Heart left ventricle (tissue), 16 donors: ENCODE measurements around the gene NAPSA. TPM values are rescaled to one million over a fixed set of nuclear protein-coding genes. Genes with fewer than 3 reads are reported as not detected.
A peak's percentile ranks its signal among the peaks of the same experiment; 100 is the strongest.

ENCODE experiments used
- ATAC-seq, 4 donors: fragments of 200-7000 bp; cut with Tn5 transposase; one replicate each; pipeline ENCODE4 v1.9.1; 2020 to 2022; ENCODE audit warnings: moderate library complexity in 4 of 4, mild to moderate bottlenecking in 3 of 4, moderate number of reproducible peaks in 1 of 4
- DNase-seq, 5 donors: peaks; one replicate each; pipeline ENCODE4 v3.0.0-alpha.2; 2020
- H3K27ac ChIP-seq, 12 donors: fragments of 200-600 bp; sonication (generic) in 4 of 12; one replicate each; pipeline versions ENCODE4 v1.5.0 to v1.8.0; 2016 to 2022; ENCODE audit warnings: mild to moderate bottlenecking in 2 of 12
- H3K27me3 ChIP-seq, 9 donors: fragments of 200-600 bp; sonication (generic) in 2 of 9; one replicate each; pipeline versions ENCODE4 v1.5.1 to v1.8.0; 2016 to 2022; ENCODE audit warnings: mild to moderate bottlenecking in 3 of 9
- H3K36me3 ChIP-seq, 9 donors: fragments of 200-600 bp; sonication (generic) in 2 of 9; one replicate each; pipeline versions ENCODE4 v1.5.0 to v1.8.0; 2018 to 2022; ENCODE audit warnings: mild to moderate bottlenecking in 2 of 9
- H3K4me1 ChIP-seq, 12 donors: fragments of 200-600 bp; sonication (generic) in 4 of 12; one replicate each; pipeline versions ENCODE4 v1.5.0 to v1.8.0; 2016 to 2022; ENCODE audit warnings: mild to moderate bottlenecking in 3 of 12
- H3K4me3 ChIP-seq, 12 donors: fragments of 200-600 bp; sonication (generic) in 4 of 12; one replicate each; pipeline versions ENCODE4 v1.5.0 to v1.8.0; 2017 to 2022; ENCODE audit warnings: mild to moderate bottlenecking in 9 of 12, moderate library complexity in 4 of 12
- H3K9me3 ChIP-seq, 12 donors: fragments of 200-600 bp; sonication (generic) in 4 of 12; one replicate each; pipeline versions ENCODE4 v1.5.0 to v1.8.0; 2016 to 2022; ENCODE audit warnings: mild to moderate bottlenecking in 1 of 12
- CTCF ChIP-seq, 12 donors: fragments of 200-600 bp; sonication (generic) in 4 of 12; IDR thresholded peaks; one replicate each; pipeline versions ENCODE4 v1.5.0 to v1.8.0; 2018 to 2022; ENCODE audit warnings: antibody characterized with exemption in 12 of 12, mild to moderate bottlenecking in 5 of 12
- POLR2A ChIP-seq, 2 donors: fragments of 450-650 bp; IDR thresholded peaks; one replicate each; pipeline ENCODE4 v1.6.1; 2017; ENCODE audit warnings: antibody characterized with exemption in 2 of 2, mild to moderate bottlenecking in 2 of 2, moderate library complexity in 2 of 2
- WGBS, 4 donors: extraction: QIAGEN DNeasy Blood & Tissue Kit in 2 of 4; methylation state at CpG; one replicate each; pipeline versions ENCODE4 v1.1.5 to v1.1.7; 2013 to 2018; 5-methylcytosine and 5-hydroxymethylcytosine counted together
- intact Hi-C, 10 donors: fragments of 100-400 bp; cut with DNase I; formaldehyde crosslinking; loops; one replicate each; pipeline versions ENCODE4 v1.11.1 to v1.14.2; 2022
- polyA plus RNA-seq, 2 donors: library from polyadenylated mRNA; stranded (reverse); fragments of 200-250 nt; gene quantifications; one replicate each; pipeline ENCODE4 v1.2.3, GENCODE V29; 2013
- total RNA-seq, 9 donors: library from RNA; depleted of rRNA in 2 of 9; stranded (reverse); fragments of >200 nt in 2 of 9; fragmentation: NEBNext Ultra II Directional in 3 of 9; extraction: Animal tissue kit (Norgen Biotek cat#: 25700) in 3 of 9; gene quantifications; one replicate each; pipeline versions ENCODE4 v1.1.0 to v1.2.4, GENCODE V29; 2016 to 2023
- donor health status: ischemic (EF 13 %, LVEDD 7.1; RV severe dilation, severe dysfunction).
- donor health status: healthy with polysubstance abuse.
- donor health status: DM: no; HTN: yes; CAD: no.
- donor health status: DM: no; HTN: no; CAD: no.
- donor health status: ischemic (EF 25% LVEDD 6.9; RV normal size, moderate dysfunction).
- donor health status: ischemic (EF 25% LVEDD 5.7; RV mildly dilated, moderate dysfunction).
- donor health status: healthy.
- donor health status: DM: yes; HTN: yes; CAD: no.
- donor health status: ischemic (EF 35%, LVEDD 5.7; RV mildly dilated, moderate dysfunction).
- donor health status: nonischemic (EF 11% LVEDD 7.7; RV severe dilation, severe dysfunction).
- donor health status: DM: yes; HTN: yes; CAD: no.
- donor health status: PGD.
- donor health status: ischemic (EF 29% LVEDD 5.4; RV normal size, mild dysfunction).
- donor health status: nonischemic (EF 23%, LVEDD 6.1; RV moderate dilation, normal function).

The NAPSA gene
- total and polyA plus RNA-seq, 11 donors = 0.28 to 0.89 (median 0.62) TPM; not detected in 5

GRCh38 chr19:50325310-50326100 is 39.9 kb downstream of the NAPSA start:
- Histone ChIP-seq H3K27me3 (peaks cover 2 to 40% (median 16%) of the 10 kb centered on the region in 9 donors), H3K27ac (no peak overlapping the region), H3K4me1 (peaks cover 0 to 35% (median 17%) of the 10 kb centered on the region in 12 donors), H3K9me3 (no peaks in the 10 kb centered on the region), H3K36me3 (no peaks in the 10 kb centered on the region), H3K4me3 (peak overlapping the region in 8 of 12 donors; percentile 1 to 35 (median 17))
- peak; percentile 64 to 79 (median 67) for DNase-seq
- intact Hi-C loops = loop anchor here in 1 of 10 donors (5.0 to 10.0 kb wide), 2 partner anchors 158 to 181 kb away; no protein-coding TSS in a partner anchor
- ATAC-seq = peak in 3 of 4 donors; percentile 5 to 50 (median 40)
- 2 to 8% (median 3%) methylated on average over 5 to 48 of the region's 48 CpGs for WGBS, 4 donors
- TF ChIP-seq POLR2A (IDR thresholded peaks at IDR 0.05) = no peak
- TF ChIP-seq CTCF (IDR thresholded peaks at IDR 0.05) = no peak

GRCh38 chr19:50324331-50324730 is 41.1 kb downstream of the NAPSA start:
- DNase-seq = no peak

GRCh38 chr19:50323782-50324133 is 41.7 kb downstream of the NAPSA start:
- intact Hi-C loops = loop anchor here in 1 of 10 donors (10.0 kb wide), 1 partner anchor 179 kb away; no protein-coding TSS in a partner anchor
- H3K4me3 ChIP-seq = no peak overlapping the region
- 87 to 91% (median 89%) methylated on average over 11 to 12 of the region's 12 CpGs for WGBS, 4 donors
- peaks cover 2 to 26% (median 16%) of the 10 kb centered on the region in 9 donors for H3K27me3 ChIP-seq
- H3K9me3 ChIP-seq = no peaks in the 10 kb centered on the region
- TF ChIP-seq CTCF (IDR thresholded peaks at IDR 0.05) = no peak
- no peak for TF ChIP-seq POLR2A (IDR thresholded peaks at IDR 0.05)
- no peak overlapping the region for H3K27ac ChIP-seq
- DNase-seq = no peak
- no peak for ATAC-seq
- H3K36me3 ChIP-seq = no peaks in the 10 kb centered on the region
- H3K4me1 ChIP-seq = peaks cover 0 to 25% (median 6%) of the 10 kb centered on the region in 12 donors

More at GRCh38 chr19:50324331-50324730, 41.1 kb downstream of the NAPSA start:
- Histone ChIP-seq H3K9me3 (no peaks in the 10 kb centered on the region), H3K27me3 (peaks cover 2 to 28% (median 16%) of the 10 kb centered on the region in 9 donors), H3K27ac (no peak overlapping the region), H3K4me3 (no peak overlapping the region), H3K4me1 (peaks cover 0 to 25% (median 6%) of the 10 kb centered on the region in 12 donors), H3K36me3 (no peaks in the 10 kb centered on the region)
- 68 to 80% (median 71%) methylated on average over 10 to 11 of the region's 11 CpGs for WGBS, 4 donors
- intact Hi-C loops = loop anchor here in 1 of 10 donors (10.0 kb wide), 1 partner anchor 180 kb away; no protein-coding TSS in a partner anchor
- TF ChIP-seq POLR2A (IDR thresholded peaks at IDR 0.05) (no peak), CTCF (IDR thresholded peaks at IDR 0.05) (no peak)
- ATAC-seq = no peak
